GM12891 (cell line): ENCODE results near the gene ACBD4.

Experiments
- PAX5 ChIP-seq: IDR thresholded peaks from 2 replicates; pipeline ENCODE4 v1.6.1; 2011; ENCODE audit warnings: low read length, moderate library complexity, mild to moderate bottlenecking; ENCODE audit not compliant: insufficient read depth, severe bottlenecking
- POLR2A ChIP-seq: IDR thresholded peaks from 2 replicates; pipeline ENCODE4 v1.6.1; 2011; ENCODE audit warnings: low read depth, low read length, control low read depth
- POLR2AphosphoS5 ChIP-seq: IDR thresholded peaks from 2 replicates; pipeline ENCODE4 v1.6.1; 2011; ENCODE audit warnings: low read depth, low read length, control low read depth
- POU2F2 ChIP-seq: IDR thresholded peaks from 2 replicates; pipeline ENCODE4 v1.6.1; 2011; ENCODE audit warnings: low read depth, mild to moderate bottlenecking, control low read depth, low read length, moderate library complexity
- SPI1 ChIP-seq: IDR thresholded peaks from 2 replicates; pipeline ENCODE4 v1.6.1; 2011; ENCODE audit warnings: low read depth, low read length, control low read depth
- TAF1 ChIP-seq: IDR thresholded peaks from 2 replicates; pipeline ENCODE4 v1.6.1; 2011; ENCODE audit warnings: low read depth, low read length, control low read depth

DNA sequence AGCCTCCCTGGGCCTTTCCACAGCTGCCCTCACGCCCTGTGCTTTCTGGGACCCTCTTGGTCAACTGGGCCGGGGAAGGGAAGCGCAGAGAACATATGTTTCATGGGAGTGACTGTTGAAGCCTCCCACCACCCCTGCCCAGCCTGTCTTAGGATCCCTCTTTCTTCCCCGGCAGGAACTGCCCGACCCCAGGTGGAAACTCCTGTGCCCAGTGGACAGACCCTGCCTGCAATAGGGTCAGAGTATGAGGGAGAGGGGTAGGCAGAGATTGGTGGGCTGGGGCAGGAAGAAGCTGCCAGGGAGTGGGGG, 36.7 kb downstream of the ACBD4 start:
- TF ChIP-seq POLR2AphosphoS5: no peak
- no peak for TF ChIP-seq POLR2A
- TF ChIP-seq SPI1: no peak
- TF ChIP-seq TAF1: no peak
- TF ChIP-seq PAX5: no peak
- no peak for TF ChIP-seq POU2F2
